HFFc6 (cell line): ENCODE results near the gene ABCB11. TPM values are rescaled to one million over a fixed set of nuclear protein-coding genes. Genes with fewer than 3 reads are reported as not detected.

Experiments
- DNase-seq: peaks from one replicate; pipeline ENCODE4 v3.0.0-alpha.2; 2018
- H3K27ac Mint-ChIP-seq: 2 replicates; pipeline ENCODE4 v1.8.0; 2020; ENCODE audit warnings: mild to moderate bottlenecking, mixed read lengths
- H3K27me3 Mint-ChIP-seq: 2 replicates; pipeline ENCODE4 v1.8.0; 2021; ENCODE audit warnings: mild to moderate bottlenecking, moderate library complexity, mixed read lengths; ENCODE audit not compliant: insufficient read depth
- H3K36me3 Mint-ChIP-seq: 2 replicates; pipeline ENCODE4 v1.8.0; 2021; ENCODE audit warnings: low read depth, mixed read lengths
- H3K4me1 Mint-ChIP-seq: 2 replicates; pipeline ENCODE4 v1.8.0; 2020; ENCODE audit warnings: low read depth, mixed read lengths
- H3K4me3 Mint-ChIP-seq: 2 replicates; pipeline ENCODE4 v1.8.0; 2020; ENCODE audit warnings: mild to moderate bottlenecking, moderate library complexity, mixed read lengths
- H3K9me3 Mint-ChIP-seq: 2 replicates; pipeline ENCODE4 v1.8.0; 2020; ENCODE audit warnings: mild to moderate bottlenecking, mixed read lengths
- total RNA-seq, 6 experiments: library from RNA; stranded (reverse); fragmentation: NEBNext Ultra II Directional; extraction: Animal tissue kit (Norgen Biotek cat#: 25700); gene quantifications; 2 replicates in 1 of 6; 3 replicates in 5 of 6; pipeline ENCODE4 v1.2.3, GENCODE V29; 2021
- TF ChIP-seq, protein P1 (sequence below): fragments of 200-600 bp; sonication (generic); IDR thresholded peaks from 2 replicates; pipeline ENCODE4 v1.5.0; 2021; ENCODE audit warnings: antibody characterized with exemption, mild to moderate bottlenecking

Gene ABCB11
- total RNA-seq, 6 experiments from 2014 or later = 0.02 TPM; not detected in 5

DNA sequence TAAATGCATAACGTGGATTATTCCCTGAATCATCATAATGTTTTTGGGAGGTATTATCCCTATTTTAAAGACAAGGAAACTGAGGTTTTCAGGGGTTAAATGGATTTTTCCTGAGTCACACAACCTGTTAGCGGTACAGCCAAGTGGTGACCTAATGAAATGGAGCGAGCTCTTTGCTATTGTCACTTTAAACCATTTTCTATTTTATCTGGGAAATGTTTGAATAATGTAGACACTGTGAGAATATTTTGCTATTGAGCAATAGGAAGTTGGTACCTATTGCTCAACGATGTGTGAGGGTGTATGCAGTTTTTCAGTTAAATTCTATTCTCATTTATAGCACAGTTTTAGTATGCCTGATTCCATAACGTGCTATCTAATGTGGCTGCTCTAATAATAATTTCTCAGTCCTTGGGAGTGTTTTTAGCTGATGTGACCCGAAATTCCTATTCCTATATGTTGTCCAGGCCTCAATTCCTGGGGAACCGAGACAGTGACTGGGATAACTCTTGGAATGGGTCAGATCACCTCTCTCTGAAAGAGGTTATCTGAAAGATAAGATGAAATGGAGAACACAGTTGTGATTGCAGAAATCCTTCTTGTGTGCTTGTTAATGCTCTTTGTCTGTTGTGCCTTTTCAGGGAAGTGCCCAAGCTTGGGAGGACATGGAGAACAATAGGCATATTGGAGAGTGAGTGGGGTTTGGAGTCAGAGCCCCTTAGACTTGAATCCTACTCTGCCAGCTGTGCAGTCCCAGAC is 38.4 kb downstream of the ABCB11 start:
- H3K9me3 Mint-ChIP-seq = no peaks in the 10 kb centered on the region; the same call in 1 of the 2 replicates
- no peak overlapping the region for H3K27ac Mint-ChIP-seq
- DNase-seq = no peak
- H3K4me1 Mint-ChIP-seq = no peaks in the 10 kb centered on the region
- no peaks in the 10 kb centered on the region for H3K36me3 Mint-ChIP-seq
- no peaks in the 10 kb centered on the region for H3K27me3 Mint-ChIP-seq
- TF ChIP-seq, protein P1, sequence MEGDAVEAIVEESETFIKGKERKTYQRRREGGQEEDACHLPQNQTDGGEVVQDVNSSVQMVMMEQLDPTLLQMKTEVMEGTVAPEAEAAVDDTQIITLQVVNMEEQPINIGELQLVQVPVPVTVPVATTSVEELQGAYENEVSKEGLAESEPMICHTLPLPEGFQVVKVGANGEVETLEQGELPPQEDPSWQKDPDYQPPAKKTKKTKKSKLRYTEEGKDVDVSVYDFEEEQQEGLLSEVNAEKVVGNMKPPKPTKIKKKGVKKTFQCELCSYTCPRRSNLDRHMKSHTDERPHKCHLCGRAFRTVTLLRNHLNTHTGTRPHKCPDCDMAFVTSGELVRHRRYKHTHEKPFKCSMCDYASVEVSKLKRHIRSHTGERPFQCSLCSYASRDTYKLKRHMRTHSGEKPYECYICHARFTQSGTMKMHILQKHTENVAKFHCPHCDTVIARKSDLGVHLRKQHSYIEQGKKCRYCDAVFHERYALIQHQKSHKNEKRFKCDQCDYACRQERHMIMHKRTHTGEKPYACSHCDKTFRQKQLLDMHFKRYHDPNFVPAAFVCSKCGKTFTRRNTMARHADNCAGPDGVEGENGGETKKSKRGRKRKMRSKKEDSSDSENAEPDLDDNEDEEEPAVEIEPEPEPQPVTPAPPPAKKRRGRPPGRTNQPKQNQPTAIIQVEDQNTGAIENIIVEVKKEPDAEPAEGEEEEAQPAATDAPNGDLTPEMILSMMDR = no peak
- no peak overlapping the region for H3K4me3 Mint-ChIP-seq

DNA sequence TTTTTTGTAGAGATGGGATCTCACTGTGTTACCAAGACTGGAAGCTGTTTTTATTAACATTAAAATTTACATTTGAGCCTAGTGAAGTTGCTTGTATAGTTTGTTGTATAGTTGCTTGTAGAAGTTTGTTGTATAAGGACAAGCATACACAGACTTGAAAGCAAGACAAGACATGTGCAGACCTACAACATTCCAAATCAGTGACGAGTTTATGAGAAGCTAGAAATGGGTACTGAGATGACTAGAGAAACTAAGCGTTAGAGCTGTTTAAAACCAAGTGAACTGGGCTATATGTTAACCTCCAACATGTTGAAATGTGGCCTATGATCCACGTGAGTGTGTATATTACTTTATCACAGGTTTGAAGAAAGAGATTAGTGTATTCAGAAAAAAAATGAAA is 39.1 kb downstream of the ABCB11 start:
- TF ChIP-seq, protein P1 = no peak
- H3K4me1 Mint-ChIP-seq = no peaks in the 10 kb centered on the region
- no peaks in the 10 kb centered on the region; the same call in 1 of the 2 replicates for H3K9me3 Mint-ChIP-seq
- no peak overlapping the region for H3K4me3 Mint-ChIP-seq
- no peak overlapping the region for H3K27ac Mint-ChIP-seq
- no peaks in the 10 kb centered on the region for H3K27me3 Mint-ChIP-seq
- no peak for DNase-seq
- H3K36me3 Mint-ChIP-seq = no peaks in the 10 kb centered on the region

DNA sequence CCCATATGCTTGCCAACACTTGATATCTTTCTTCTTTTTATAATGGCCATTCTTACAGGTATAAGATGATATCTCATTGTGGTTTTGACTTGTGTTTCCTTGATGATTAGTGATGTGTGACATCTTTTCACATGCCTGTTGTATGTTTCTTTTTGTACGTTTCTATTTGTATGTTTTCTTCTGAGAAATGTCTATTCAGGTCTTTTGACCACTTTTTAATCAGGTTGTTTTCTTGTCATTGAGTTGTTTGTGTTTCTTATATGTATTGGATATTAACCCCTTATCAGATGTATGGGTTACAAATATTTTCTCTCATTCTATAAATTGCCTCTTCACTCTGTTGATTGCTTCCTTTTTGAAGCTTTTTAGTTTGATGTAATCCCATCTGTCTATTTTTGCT is 42.4 kb downstream of the ABCB11 start:
- no peak overlapping the region for H3K4me3 Mint-ChIP-seq
- H3K27ac Mint-ChIP-seq = no peak overlapping the region
- TF ChIP-seq, protein P1 = no peak
- no peak for DNase-seq
- no peaks in the 10 kb centered on the region; the same call in 1 of the 2 replicates for H3K9me3 Mint-ChIP-seq
- no peaks in the 10 kb centered on the region for H3K36me3 Mint-ChIP-seq
- no peaks in the 10 kb centered on the region for H3K27me3 Mint-ChIP-seq
- H3K4me1 Mint-ChIP-seq = no peaks in the 10 kb centered on the region

DNA sequence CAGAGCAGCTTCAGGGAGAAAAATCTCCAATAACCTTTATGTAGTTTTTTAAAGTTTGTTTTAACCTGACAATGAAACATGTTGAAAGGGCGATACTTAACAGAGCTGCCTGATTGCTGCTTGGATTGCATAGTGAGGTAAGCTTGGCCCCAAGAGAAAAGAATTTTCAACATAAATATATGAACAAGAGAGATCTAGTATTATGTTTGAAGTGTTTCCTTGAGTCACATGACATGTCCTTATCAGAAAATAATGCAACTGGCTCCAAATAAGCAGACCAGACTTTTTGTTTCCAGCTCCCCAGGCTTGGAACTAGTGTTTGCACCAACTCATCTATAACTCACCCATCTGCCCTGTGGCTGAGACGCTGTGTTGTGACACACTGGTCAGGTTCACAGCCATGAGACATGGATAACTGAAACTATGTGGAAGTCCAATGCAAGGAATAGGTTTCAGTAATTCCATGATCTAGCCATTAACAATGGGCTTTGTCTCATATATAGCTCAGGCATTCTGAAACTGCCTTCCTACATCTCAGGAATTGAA is 44.7 kb downstream of the ABCB11 start:
- H3K4me3 Mint-ChIP-seq = no peak overlapping the region
- H3K4me1 Mint-ChIP-seq = no peaks in the 10 kb centered on the region
- TF ChIP-seq, protein P1 = no peak
- H3K27me3 Mint-ChIP-seq = no peaks in the 10 kb centered on the region
- no peak for DNase-seq
- H3K27ac Mint-ChIP-seq = no peak overlapping the region
- H3K9me3 Mint-ChIP-seq = no peaks in the 10 kb centered on the region; the same call in 1 of the 2 replicates
- no peaks in the 10 kb centered on the region for H3K36me3 Mint-ChIP-seq

DNA sequence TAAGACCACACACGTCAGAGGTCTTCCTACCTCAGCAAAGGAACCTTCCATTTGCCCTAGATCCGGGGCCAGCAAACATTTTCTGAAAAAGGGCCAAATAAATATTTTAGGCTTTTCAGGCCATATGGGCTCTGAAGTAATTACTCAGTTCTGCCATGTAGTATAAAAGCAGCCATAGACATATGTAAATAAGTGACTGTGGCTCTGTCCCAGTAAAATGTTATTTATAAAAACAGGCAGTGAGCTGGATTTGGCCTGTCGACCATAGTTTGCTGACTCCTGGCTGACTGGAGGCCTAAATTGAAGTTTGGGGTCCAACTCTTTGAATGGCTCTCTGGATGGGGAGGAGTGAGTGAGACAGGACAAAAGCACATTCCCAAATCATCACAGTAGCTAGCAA is 49.5 kb downstream of the ABCB11 start:
- Mint-ChIP-seq H3K27ac (no peak overlapping the region), H3K9me3 (peaks cover 4% of the 10 kb centered on the region; the same call in 1 of the 2 replicates), H3K36me3 (no peaks in the 10 kb centered on the region), H3K27me3 (no peaks in the 10 kb centered on the region; the same call in 1 of the 2 replicates), H3K4me3 (no peak overlapping the region), H3K4me1 (no peaks in the 10 kb centered on the region)
- TF ChIP-seq, protein P1 = no peak
- no peak for DNase-seq
